Measurements from ENCODE around the gene WDR88. TPM values are rescaled to one million over a fixed set of nuclear protein-coding genes. Genes with fewer than 3 reads are reported as not detected.
A peak's percentile ranks its signal among the peaks of the same experiment; 100 is the strongest.

WDR88 gene
- total and polyA plus RNA-seq, 2 of the 13 experiments (the other 11 are each of a cell fraction or from before 2014, with no cell fraction given): not detected

- DNase-seq (ENCODE audit: low spot score): peak; percentile 97
- ChIA-PET CTCF (ENCODE audit: low intra/inter-chr PET ratio, low total read pairs) (interaction anchor here (1.3 kb wide), 1 partner anchor 125 kb away, joined by 3 read pairs; no protein-coding TSS in a partner anchor), POLR2A (interaction anchor here (0.7 to 1.4 kb wide), 4 partner anchors 20 to 76 kb away, joined by 3 to 5 read pairs (median 5); partner anchors contain the start of gene GPATCH1)
- peak overlapping the region in 1 of 3 experiments; percentile 32; a peak in 1 of 6 replicates for H3K4me3 ChIP-seq (replicated peaks in 1 of 3; ENCODE audit: insufficient read depth in 1 of 3, low read depth in 2 of 3, low read length in 3 of 3)
- peaks cover 42% of the 10 kb centered on the region for H3K4me1 ChIP-seq (ENCODE audit: insufficient read depth, low read length)
- no peaks in the 10 kb centered on the region for H3K9me3 ChIP-seq (ENCODE audit: low read length)
- WGBS (ENCODE audit: low lambda C conversion rate): 18% methylated on average over 10 of the region's 10 CpGs
- peak overlapping the region; percentile 68 for H3K9ac ChIP-seq (ENCODE audit: insufficient read depth, low read depth, low read length)
- in situ Hi-C loops (cut with HindIII; ENCODE audit: extremely low pct_ligation_motif_present, low pct_unique_long_range_greater_than_20kb): no loop called here
- H3K36me3 ChIP-seq (replicated peaks in 1 of 2; ENCODE audit: control insufficient read depth in 1 of 2, insufficient read depth in 2 of 2, low read length in 2 of 2): peaks cover 7 to 32% of the 10 kb centered on the region in 2 experiments; a peak in 4 of 5 replicates
- H2AFZ ChIP-seq (ENCODE audit: low read length): no peak overlapping the region
- no peaks in the 10 kb centered on the region for H3K79me2 ChIP-seq (ENCODE audit: insufficient read depth, low read length)
- peak; percentile 99 for FAIRE-seq
- H3K27ac ChIP-seq (ENCODE audit: extremely low read length, insufficient read depth, low read length): peak overlapping the region; percentile 95
- no TSS peak for BruUV-seq (replicated peaks)
- H4K20me1 ChIP-seq (ENCODE audit: insufficient read depth, low read length): no peaks in the 10 kb centered on the region
- peak overlapping the region; percentile 75 for H3K4me2 ChIP-seq (ENCODE audit: low read depth, low read length)
- H3K27me3 ChIP-seq (ENCODE audit: control insufficient read depth in 1 of 2, insufficient read depth in 2 of 2, low read length in 2 of 2): no peaks in the 10 kb centered on the region
- intact Hi-C loops (cut with micrococcal nuclease; ENCODE audit: unreplicated experiment): no loop called here
- ATAC-seq: peak; percentile 91
- peak; percentile 46; the same call in 1 of the 3 replicates for TF ChIP-seq MXI1 (IDR thresholded peaks at IDR 0.05; ENCODE audit: borderline replicate concordance, low read depth, low read length)
- TF ChIP-seq, protein P1, sequence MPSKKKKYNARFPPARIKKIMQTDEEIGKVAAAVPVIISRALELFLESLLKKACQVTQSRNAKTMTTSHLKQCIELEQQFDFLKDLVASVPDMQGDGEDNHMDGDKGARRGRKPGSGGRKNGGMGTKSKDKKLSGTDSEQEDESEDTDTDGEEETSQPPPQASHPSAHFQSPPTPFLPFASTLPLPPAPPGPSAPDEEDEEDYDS (CRISPR knock-in tag; IDR thresholded peaks at IDR 0.05): peak; percentile 27; the same call in 1 of the 2 replicates
- no peak for TF ChIP-seq FOXM1 (CRISPR knock-in tag; IDR thresholded peaks at IDR 0.05)
- TF ChIP-seq ZNF281 (CRISPR knock-in tag; IDR thresholded peaks at IDR 0.05; ENCODE audit: borderline replicate concordance): peak; percentile 72; the same call in 1 of the 2 replicates
- peak; percentile 64 for TF ChIP-seq GATAD2A (CRISPR knock-in tag; IDR thresholded peaks at IDR 0.05)
- TF ChIP-seq THAP11 (CRISPR knock-in tag; IDR thresholded peaks at IDR 0.05): peak; percentile 38; the same call in 1 of the 2 replicates
- TF ChIP-seq, protein P2, sequence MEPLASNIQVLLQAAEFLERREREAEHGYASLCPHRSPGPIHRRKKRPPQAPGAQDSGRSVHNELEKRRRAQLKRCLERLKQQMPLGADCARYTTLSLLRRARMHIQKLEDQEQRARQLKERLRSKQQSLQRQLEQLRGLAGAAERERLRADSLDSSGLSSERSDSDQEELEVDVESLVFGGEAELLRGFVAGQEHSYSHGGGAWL (CRISPR knock-in tag; IDR thresholded peaks at IDR 0.05): no peak
- TF ChIP-seq NFE2 (CRISPR knock-in tag; IDR thresholded peaks at IDR 0.05): no peak
- TF ChIP-seq ISL2 (CRISPR knock-in tag; IDR thresholded peaks at IDR 0.05): peak; percentile 93
- TF ChIP-seq ZNF407 (CRISPR knock-in tag; IDR thresholded peaks at IDR 0.05; ENCODE audit: not compliant biosample characterization): no peak
- no peak for TF ChIP-seq TCF12 (IDR thresholded peaks at IDR 0.05)
- TF ChIP-seq TCF12 (CRISPR knock-in tag; IDR thresholded peaks at IDR 0.05): 0 out of 2 replicates have a peak, but pooled peaks have one; percentile 68
These were observed 30.8 kb upstream of the WDR88 start for GRCh38 chr19:33100894-33101644.
